Keratinocyte (primary cell): ENCODE measurements around the gene ARMC6. TPM values are rescaled to one million over a fixed set of nuclear protein-coding genes. Genes with fewer than 3 reads are reported as not detected.

Experiments
- DNase-seq: peaks from one replicate; pipeline ENCODE4 v3.0.0-alpha.2; 2011; ENCODE audit warnings: low read depth, missing footprints, low spot score
- FAIRE-seq: peaks from 2 replicates; lab custom pipeline; 2011; peaks lifted over from hg19 to GRCh38; lab: Jason Lieb, UNC
- H2AFZ ChIP-seq: 2 replicates; pipeline ENCODE4 v1.6.0; 2012; ENCODE audit warnings: low read length, control low read depth, inconsistent platforms; ENCODE audit not compliant: control insufficient read depth
- H3K27ac ChIP-seq: 2 replicates; pipeline ENCODE4 v1.5.1; 2011; ENCODE audit warnings: low read length; ENCODE audit not compliant: control insufficient read depth, insufficient read depth
- H3K27me3 ChIP-seq: 3 replicates; pipeline ENCODE4 v1.6.0; 2011; ENCODE audit warnings: low read length; ENCODE audit not compliant: control insufficient read depth, insufficient read depth; ENCODE audit errors: extremely low read depth
- H3K36me3 ChIP-seq, 2 experiments: 2 replicates in 1 of 2; 3 replicates in 1 of 2; pipeline ENCODE4 v1.5.1; 2011; ENCODE audit warnings: low read length in 2 of 2, mild to moderate bottlenecking in 1 of 2; ENCODE audit not compliant: control insufficient read depth in 2 of 2, insufficient read depth in 2 of 2; ENCODE audit errors: extremely low read depth in 1 of 2
- H3K4me1 ChIP-seq: 3 replicates; pipeline ENCODE4 v1.5.1; 2011; ENCODE audit warnings: low read length; ENCODE audit not compliant: control insufficient read depth, insufficient read depth; ENCODE audit errors: extremely low read depth
- H3K4me2 ChIP-seq: 3 replicates; pipeline ENCODE4 v1.6.0; 2011; ENCODE audit warnings: low read depth, low read length; ENCODE audit not compliant: control insufficient read depth, insufficient read depth; ENCODE audit errors: extremely low read depth
- H3K4me3 ChIP-seq, 3 experiments: fragments of 200-600 bp in 1 of 3; sonication (generic) in 1 of 3; 2 replicates in 2 of 3; 3 replicates in 1 of 3; pipeline ENCODE4 v1.5.1; 2011 to 2016; ENCODE audit warnings: low read length in 3 of 3, mild to moderate bottlenecking in 3 of 3, control low read depth in 2 of 3, inconsistent platforms in 1 of 3, low read depth in 1 of 3, mixed read lengths in 1 of 3, mixed run types in 1 of 3, moderate library complexity in 1 of 3; ENCODE audit not compliant: control insufficient read depth in 2 of 3, insufficient read depth in 2 of 3; ENCODE audit errors: extremely low read depth in 1 of 3
- H3K79me2 ChIP-seq: 2 replicates; pipeline ENCODE4 v1.6.0; 2012; ENCODE audit warnings: low read length; ENCODE audit not compliant: control insufficient read depth, insufficient read depth
- H3K9ac ChIP-seq: 3 replicates; pipeline ENCODE4 v1.6.0; 2011; ENCODE audit warnings: low read length; ENCODE audit not compliant: control insufficient read depth, insufficient read depth; ENCODE audit errors: extremely low read depth
- H3K9me1 ChIP-seq: 3 replicates; pipeline ENCODE4 v1.6.0; 2011; ENCODE audit warnings: low read length; ENCODE audit not compliant: control insufficient read depth, insufficient read depth; ENCODE audit errors: extremely low read depth
- H3K9me3 ChIP-seq: 2 replicates; pipeline ENCODE4 v1.5.1; 2012; ENCODE audit warnings: low read depth, low read length; ENCODE audit not compliant: control insufficient read depth
- H4K20me1 ChIP-seq: 3 replicates; pipeline ENCODE4 v1.6.0; 2011; ENCODE audit warnings: low read length; ENCODE audit not compliant: control insufficient read depth, insufficient read depth; ENCODE audit errors: extremely low read depth
- CTCF ChIP-seq, 3 experiments: IDR thresholded peaks in 1 of 3; conservative IDR thresholded peaks in 1 of 3; optimal IDR thresholded peaks in 1 of 3; 2 replicates in 2 of 3; 3 replicates in 1 of 3; pipeline versions ENCODE3 to v1.5.1; 2011; ENCODE audit warnings: low read length in 3 of 3, mild to moderate bottlenecking in 3 of 3, moderate library complexity in 2 of 3, control low read depth in 1 of 3, inconsistent platforms in 1 of 3; ENCODE audit not compliant: insufficient read depth in 2 of 3; ENCODE audit errors: extremely low read depth in 1 of 3
- EZH2 ChIP-seq: IDR thresholded peaks from one replicate; pipeline ENCODE4 v1.6.1; 2012; ENCODE audit warnings: inconsistent platforms, mild to moderate bottlenecking, low read length, moderate library complexity
- dilution Hi-C: fragments of 300-500 bp; cut with MboI; formaldehyde crosslinking; loops from one replicate; pipeline ENCODE4 v1.7.0; 2020; ENCODE audit warnings: low sequenced_read_pairs; ENCODE audit not compliant: extremely low pct_ligation_motif_present
- polyA plus RNA-seq, 5 experiments: library from polyadenylated mRNA; depleted of rRNA in 3 of 5; stranded (reverse) in 3 of 5; stranded (forward) in 1 of 5; unstranded in 1 of 5; fragments of >200 nt; gene quantifications; 1 replicate in 1 of 5; 2 replicates in 3 of 5; 3 replicates in 1 of 5; pipeline versions ENCODE4 v1.2.1 to v1.2.3, GENCODE V29; 2011 to 2012; ENCODE audit warnings: missing spikeins in 2 of 5, low read depth in 1 of 5, low replicate concordance in 1 of 5

The ARMC6 gene
- polyA plus RNA-seq, 1 donor (not counting 4 experiments of a cell fraction or from before 2014, with no cell fraction given), result 23.8 TPM

GRCh38 chr19:19107654-19108053 is 74.3 kb downstream of the ARMC6 start:
- H3K36me3 ChIP-seq, result no peaks in the 10 kb centered on the region
- no peaks in the 10 kb centered on the region for H3K79me2 ChIP-seq
- dilution Hi-C loops, result no loop called here
- H4K20me1 ChIP-seq, result no peaks in the 10 kb centered on the region
- H3K27me3 ChIP-seq, result peaks cover 8% of the 10 kb centered on the region
- no peaks in the 10 kb centered on the region for H3K4me1 ChIP-seq
- H3K9me1 ChIP-seq, result no peaks in the 10 kb centered on the region
- no peak overlapping the region for H3K9ac ChIP-seq
- no peak overlapping the region for H3K4me2 ChIP-seq
- no peak overlapping the region for H2AFZ ChIP-seq
- DNase-seq, result no peak
- no peak overlapping the region for H3K27ac ChIP-seq
- H3K4me3 ChIP-seq, result no peak overlapping the region
- no peak for FAIRE-seq
- no peak for TF ChIP-seq CTCF (optimal IDR thresholded peaks at IDR 0.05 in 1 of 3, IDR thresholded peaks at IDR 0.05 in 1 of 3, conservative IDR thresholded peaks at IDR 0.05 in 1 of 3; ENCODE audit: extremely low read depth in 1 of 3, insufficient read depth in 2 of 3, low read length in 3 of 3)
- no peak for TF ChIP-seq EZH2
- peaks cover 1% of the 10 kb centered on the region for H3K9me3 ChIP-seq

Other genes starting within 250 kb of the ARMC6 start
- gene COMP, start 242.3 kb upstream of the ARMC6 start, polyA plus RNA-seq, result 0.02 to 0.21 TPM in 2 of 3 replicates, not detected in the other
- 22.5 to 48.5 TPM (median 33.7 TPM) in 3 replicates for gene UPF1, start 201.6 kb upstream of the ARMC6 start, polyA plus RNA-seq
- gene CERS1, start 137.4 kb upstream of the ARMC6 start, polyA plus RNA-seq, result 0.09 to 0.23 TPM (median 0.14 TPM) in 3 replicates
- gene COPE, start 114.2 kb upstream of the ARMC6 start, polyA plus RNA-seq, result 109 to 198 TPM (median 137 TPM) in 3 replicates
- 33.1 to 59.4 TPM (median 39.2 TPM) in 3 replicates for gene DDX49, start 113.9 kb upstream of the ARMC6 start, polyA plus RNA-seq
- gene HOMER3, start 92.4 kb upstream of the ARMC6 start, polyA plus RNA-seq, result 97.2 to 188 TPM (median 119 TPM) in 3 replicates
- 39.6 to 57.9 TPM (median 51.2 TPM) in 3 replicates for gene SUGP2, start 86 bp upstream of the ARMC6 start, polyA plus RNA-seq
- gene SLC25A42, start 30.4 kb downstream of the ARMC6 start, polyA plus RNA-seq, result 1.2 to 2.2 TPM (median 1.9 TPM) in 3 replicates
- gene TMEM161A, start 104.9 kb downstream of the ARMC6 start, polyA plus RNA-seq, result 18.0 to 35.1 TPM (median 25.0 TPM) in 3 replicates
- 0.05 to 0.17 TPM (median 0.11 TPM) in 3 replicates for gene MEF2B, start 136.7 kb downstream of the ARMC6 start, polyA plus RNA-seq
- gene BORCS8, start 158.5 kb downstream of the ARMC6 start, polyA plus RNA-seq, result 16.3 to 19.6 TPM (median 18.1 TPM) in 3 replicates
- 49.0 to 70.8 TPM (median 51.3 TPM) in 3 replicates for gene RFXANK, start 158.7 kb downstream of the ARMC6 start, polyA plus RNA-seq
- gene NR2C2AP, start 169.8 kb downstream of the ARMC6 start, polyA plus RNA-seq, result 9.7 to 14.4 TPM (median 12.3 TPM) in 3 replicates
- not detected in 3 replicates for gene NCAN, start 178.4 kb downstream of the ARMC6 start, polyA plus RNA-seq
- gene TM6SF2, start 239.7 kb downstream of the ARMC6 start, polyA plus RNA-seq, result not detected in 3 replicates